Esophagus squamous epithelium (tissue), 5 donors: ENCODE measurements around the gene BDP1. TPM values are rescaled to one million over a fixed set of nuclear protein-coding genes. Genes with fewer than 3 reads are reported as not detected.
"Not testable (repeated sequence)": the region's sequence is repeated elsewhere in the genome, so short reads cannot be mapped to it uniquely, and the experiment has no call there.

Source experiments
- DNase-seq: peaks from one replicate; lab custom pipeline; 2025; lab: John Stamatoyannopoulos, UW
- H3K27ac ChIP-seq, 4 donors: fragments of 200-600 bp; sonication (generic); one replicate each; pipeline ENCODE4 v1.5.1; 2016 to 2019; ENCODE audit warnings: mild to moderate bottlenecking in 1 of 4
- H3K27me3 ChIP-seq, 4 donors: fragments of 200-600 bp; sonication (generic); 1 replicate in 3 of 4; 2 replicates in 1 of 4; pipeline versions ENCODE4 v1.5.1 to v1.6.0; 2017 to 2021; ENCODE audit warnings: antibody characterized with exemption in 1 of 4
- H3K36me3 ChIP-seq, 3 donors: fragments of 200-600 bp; sonication (generic); one replicate each; pipeline ENCODE4 v1.5.1; 2016 to 2019
- H3K4me1 ChIP-seq, 3 donors: fragments of 200-600 bp; sonication (generic); one replicate each; pipeline ENCODE4 v1.5.1; 2017 to 2019
- H3K4me3 ChIP-seq, 4 donors: fragments of 200-600 bp; sonication (generic); 1 replicate in 3 of 4; 2 replicates in 1 of 4; pipeline ENCODE4 v1.5.1; 2016 to 2019; ENCODE audit warnings: mild to moderate bottlenecking in 2 of 4, moderate library complexity in 1 of 4
- H3K9me3 ChIP-seq, 3 donors: fragments of 200-600 bp; sonication (generic); one replicate each; pipeline ENCODE4 v1.5.1; 2016 to 2019
- POLR2A ChIP-seq, 4 donors: fragments of 450-650 bp; IDR thresholded peaks; one replicate each; pipeline ENCODE4 v1.6.1; 2017; ENCODE audit warnings: antibody characterized with exemption in 4 of 4, mild to moderate bottlenecking in 4 of 4, moderate library complexity in 3 of 4
- WGBS, 2 donors: methylation state at CpG; one replicate each; pipeline ENCODE4 v1.1.5; 2018; 5-methylcytosine and 5-hydroxymethylcytosine counted together
- intact Hi-C: fragments of 100-400 bp; cut with DNase I; formaldehyde crosslinking; loops from one replicate; pipeline ENCODE4 v1.15.0; 2022
- total RNA-seq, 4 donors: library from RNA; depleted of rRNA; stranded (reverse); fragments of >200 nt; gene quantifications; one replicate each; pipeline ENCODE4 v1.1.0, GENCODE V29; 2016
- TF ChIP-seq, protein P1 (sequence below), 6 experiments: fragments of 450-650 bp in 4 of 6; fragments of 200-600 bp in 2 of 6; sonication (generic) in 2 of 6; IDR thresholded peaks; one replicate each; pipeline ENCODE4 v1.5.1; 2016 to 2019; ENCODE audit warnings: antibody characterized with exemption in 6 of 6, mild to moderate bottlenecking in 4 of 6, moderate library complexity in 4 of 6
- donor health status: DM: yes; HTN: yes; CAD: no.

The BDP1 gene
- total RNA-seq, 4 donors from 2014 or later, result 15.2 to 36.0 (median 20.6) TPM

DNA sequence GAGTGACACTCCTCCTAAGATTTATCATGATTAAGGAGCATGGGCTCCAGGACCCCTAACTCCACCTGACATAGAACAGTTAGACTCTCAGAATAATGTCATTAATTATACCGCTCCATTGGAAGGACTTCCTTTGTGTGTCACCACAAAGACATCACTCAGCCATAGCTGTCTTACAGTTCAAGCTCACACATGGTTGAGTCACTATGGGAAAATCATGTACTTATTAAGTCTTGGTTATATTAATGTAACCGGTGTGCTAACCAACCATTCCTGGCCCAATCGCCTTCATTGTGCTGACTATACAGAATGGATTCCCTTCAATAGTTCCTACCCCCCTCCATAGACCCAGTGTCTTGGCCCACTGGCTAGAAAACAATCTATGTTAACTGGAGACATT, 120.8 kb downstream of the BDP1 start:
- Histone ChIP-seq H3K9me3 (no peaks in the 10 kb centered on the region), H3K36me3 (peaks cover 0 to 20% (median 0%) of the 10 kb centered on the region in 3 donors), H3K27me3 (no peaks in the 10 kb centered on the region), H3K27ac (no peak overlapping the region), H3K4me1 (no peaks in the 10 kb centered on the region), H3K4me3 (no peak overlapping the region)
- TF ChIP-seq, protein P1, sequence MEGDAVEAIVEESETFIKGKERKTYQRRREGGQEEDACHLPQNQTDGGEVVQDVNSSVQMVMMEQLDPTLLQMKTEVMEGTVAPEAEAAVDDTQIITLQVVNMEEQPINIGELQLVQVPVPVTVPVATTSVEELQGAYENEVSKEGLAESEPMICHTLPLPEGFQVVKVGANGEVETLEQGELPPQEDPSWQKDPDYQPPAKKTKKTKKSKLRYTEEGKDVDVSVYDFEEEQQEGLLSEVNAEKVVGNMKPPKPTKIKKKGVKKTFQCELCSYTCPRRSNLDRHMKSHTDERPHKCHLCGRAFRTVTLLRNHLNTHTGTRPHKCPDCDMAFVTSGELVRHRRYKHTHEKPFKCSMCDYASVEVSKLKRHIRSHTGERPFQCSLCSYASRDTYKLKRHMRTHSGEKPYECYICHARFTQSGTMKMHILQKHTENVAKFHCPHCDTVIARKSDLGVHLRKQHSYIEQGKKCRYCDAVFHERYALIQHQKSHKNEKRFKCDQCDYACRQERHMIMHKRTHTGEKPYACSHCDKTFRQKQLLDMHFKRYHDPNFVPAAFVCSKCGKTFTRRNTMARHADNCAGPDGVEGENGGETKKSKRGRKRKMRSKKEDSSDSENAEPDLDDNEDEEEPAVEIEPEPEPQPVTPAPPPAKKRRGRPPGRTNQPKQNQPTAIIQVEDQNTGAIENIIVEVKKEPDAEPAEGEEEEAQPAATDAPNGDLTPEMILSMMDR (IDR thresholded peaks at IDR 0.05), result no peak
- no peak for TF ChIP-seq POLR2A (IDR thresholded peaks at IDR 0.05)
- intact Hi-C loops, result no loop called here
- DNase-seq, result no peak
- WGBS, 2 donors, result 94 to 98% methylated on average over 3 of the region's 3 CpGs

DNA sequence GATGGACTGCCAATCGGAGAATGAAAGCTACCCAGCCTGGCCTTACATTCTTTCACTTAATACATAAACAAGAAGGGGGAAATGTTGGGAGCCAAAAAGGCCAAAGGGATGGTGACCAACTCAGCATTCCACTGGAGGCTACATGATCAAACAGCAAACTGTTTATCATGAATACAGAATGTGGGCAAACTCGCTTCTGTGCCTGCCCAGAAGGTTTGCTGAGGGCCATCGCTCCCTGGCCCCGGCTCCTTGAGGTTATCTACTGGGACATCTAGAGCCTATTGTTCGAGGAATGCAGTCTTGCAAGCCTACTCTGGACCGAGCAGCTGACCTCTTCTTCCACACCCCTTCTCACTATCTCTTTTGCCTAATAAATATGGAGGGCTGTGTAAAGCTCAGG, 122.4 kb downstream of the BDP1 start:
- H3K9me3 ChIP-seq, H3K4me3 ChIP-seq, H3K27me3 ChIP-seq, DNase-seq, H3K4me1 ChIP-seq, H3K27ac ChIP-seq, intact Hi-C loops: not testable (repeated sequence)
- H3K36me3 ChIP-seq, result peaks cover 0 to 20% (median 0%) of the 10 kb centered on the region in 3 donors
- WGBS, 2 donors, result 74 to 97% methylated on average over 5 to 6 of the region's 6 CpGs

DNA sequence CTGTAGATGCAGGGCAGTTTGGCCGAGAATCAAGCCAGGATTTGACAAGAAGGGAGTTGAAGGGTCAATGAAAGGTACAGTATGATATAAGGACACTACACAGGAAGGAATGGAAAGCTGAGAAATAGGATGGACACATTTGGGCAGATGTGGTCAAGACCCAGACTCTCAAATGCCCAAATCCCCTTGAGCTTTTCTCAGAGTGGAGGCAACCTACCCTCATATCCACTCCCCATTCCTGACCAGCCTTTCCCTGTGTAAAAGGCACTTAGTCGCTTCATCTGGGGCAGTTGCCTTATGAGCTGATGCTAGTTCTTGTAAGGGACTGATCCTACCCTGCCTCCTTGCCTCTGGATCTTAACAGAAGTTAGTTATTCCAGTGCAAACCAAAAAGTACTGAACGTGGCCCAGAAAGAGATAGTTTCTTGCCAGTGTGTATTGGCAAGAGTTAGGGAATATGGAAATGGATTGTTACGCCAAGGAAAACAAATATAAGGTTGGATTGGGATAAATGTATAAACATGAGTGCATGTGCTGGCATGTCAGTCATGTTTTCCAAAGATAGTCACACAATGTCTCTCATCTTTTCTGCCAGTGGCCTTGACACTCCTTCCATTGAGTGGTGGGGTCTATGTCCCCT, 127.6 kb downstream of the BDP1 start:
- intact Hi-C loops, result no loop called here
- Histone ChIP-seq H3K4me1 (peaks cover 5 to 12% (median 6%) of the 10 kb centered on the region in 3 donors), H3K27me3 (no peaks in the 10 kb centered on the region), H3K9me3 (no peaks in the 10 kb centered on the region), H3K27ac (no peak overlapping the region), H3K36me3 (peaks cover 0 to 6% (median 0%) of the 10 kb centered on the region in 3 donors), H3K4me3 (no peak overlapping the region)
- TF ChIP-seq, protein P1 (IDR thresholded peaks at IDR 0.05), result no peak
- TF ChIP-seq POLR2A (IDR thresholded peaks at IDR 0.05), result no peak
- no peak for DNase-seq
- 71 to 74% methylated on average over 4 of the region's 4 CpGs for WGBS, 2 donors

DNA sequence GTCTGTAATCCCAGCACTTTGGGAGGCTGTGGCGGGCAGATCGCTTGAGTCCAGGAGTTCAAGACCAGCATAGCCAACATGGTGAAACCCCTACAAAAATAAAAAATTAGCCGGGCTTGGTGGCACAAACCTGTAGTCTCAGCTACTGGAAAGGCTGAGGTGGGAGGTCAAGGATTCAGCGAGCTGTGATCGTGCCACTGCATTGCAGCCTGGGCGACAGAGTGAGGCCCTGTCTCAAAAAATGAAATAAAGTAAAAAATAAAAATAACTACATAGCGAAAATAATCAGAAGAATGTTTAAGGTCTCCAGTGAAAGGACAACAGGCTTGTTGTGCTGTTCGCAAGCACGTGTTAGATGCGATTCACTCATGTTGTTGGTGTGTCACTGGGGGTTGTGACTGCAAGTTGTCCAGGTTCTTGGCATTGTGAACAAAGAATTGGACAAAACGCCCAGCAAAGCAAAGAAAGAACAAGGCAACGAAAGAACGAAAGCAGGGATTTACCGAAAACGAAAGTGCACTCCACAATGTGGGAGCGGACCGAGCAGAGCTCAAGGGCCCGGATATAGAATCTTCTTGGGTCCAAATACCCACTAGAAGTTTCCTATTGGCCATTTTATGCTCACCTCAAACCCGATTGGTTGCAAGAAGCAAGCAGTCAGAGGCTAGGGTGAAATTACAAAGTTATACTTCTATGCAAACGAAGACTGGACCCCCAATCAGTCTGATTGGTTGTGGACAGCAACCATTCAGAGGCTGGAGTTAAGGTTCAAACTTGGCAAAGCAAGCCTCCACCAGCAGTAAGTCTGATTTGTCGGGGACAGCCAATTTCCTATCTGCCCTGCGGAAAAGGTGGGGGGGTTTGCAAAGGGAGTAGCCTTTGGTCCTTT, 130.8 kb downstream of the BDP1 start:
- H3K4me1 ChIP-seq, result peaks cover 5 to 34% (median 14%) of the 10 kb centered on the region in 3 donors
- no peak for DNase-seq
- peak overlapping the region; percentile 83 to 93 (median 89) for H3K27ac ChIP-seq
- 78 to 79% methylated on average over 22 of the region's 22 CpGs for WGBS, 2 donors
- peak overlapping the region; percentile 71 to 82 (median 76) for H3K4me3 ChIP-seq
- no peaks in the 10 kb centered on the region for H3K36me3 ChIP-seq
- intact Hi-C loops, result no loop called here
- no peaks in the 10 kb centered on the region for H3K9me3 ChIP-seq
- H3K27me3 ChIP-seq, result no peaks in the 10 kb centered on the region
- TF ChIP-seq, protein P1 (IDR thresholded peaks at IDR 0.05), result no peak
- TF ChIP-seq POLR2A (IDR thresholded peaks at IDR 0.05), result no peak

DNA sequence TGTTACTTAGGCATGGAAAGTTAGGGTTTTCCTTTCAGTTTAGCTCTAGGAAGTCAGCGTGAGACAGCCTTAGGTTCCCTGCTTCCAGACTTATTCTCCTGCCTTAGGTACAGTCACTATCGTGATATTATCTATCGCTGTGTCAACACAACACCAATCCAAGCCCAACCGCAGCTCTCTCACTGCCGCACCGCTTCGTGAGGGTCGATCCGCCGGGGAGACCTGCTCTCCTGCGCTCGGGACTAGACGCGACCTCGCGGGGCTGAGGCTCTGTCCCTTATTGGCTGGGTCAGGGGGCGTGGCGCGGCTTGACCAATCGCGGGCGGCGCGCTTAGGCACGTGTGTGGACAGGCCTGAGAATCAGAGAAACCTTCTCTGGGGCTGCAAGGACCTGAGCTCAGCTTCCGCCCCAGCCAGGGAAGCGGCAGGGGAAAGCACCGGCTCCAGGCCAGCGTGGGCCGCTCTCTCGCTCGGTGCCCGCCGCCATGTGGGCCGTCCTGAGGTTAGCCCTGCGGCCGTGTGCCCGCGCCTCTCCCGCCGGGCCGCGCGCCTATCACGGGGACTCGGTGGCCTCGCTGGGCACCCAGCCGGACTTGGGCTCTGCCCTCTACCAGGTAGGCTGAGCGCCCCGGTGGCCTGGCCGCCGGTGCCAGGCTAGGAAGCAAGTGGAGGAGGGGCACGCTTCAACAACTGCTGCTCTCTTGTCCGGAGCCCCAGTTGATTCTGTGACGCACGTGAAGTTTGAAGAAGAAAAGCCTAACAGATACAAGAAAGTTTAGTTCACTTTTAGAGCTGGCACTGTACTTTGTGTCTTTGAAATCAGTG, 131.7 kb downstream of the BDP1 start, which contains the start of gene MCCC2:
MCCC2 (plus strand) TSS at position 400 of the 825 bp plus-strand sequence; CDS start at position 486, 86 bp downstream.
- Histone ChIP-seq H3K27ac (peak within 1 kb of the TSS; percentile 83 to 93 (median 89)), H3K4me3 (peak within 1 kb of the TSS; percentile 71 to 82 (median 76)), H3K36me3 (no peaks in the 10 kb centered on the region), H3K27me3 (no peaks in the 10 kb centered on the region), H3K9me3 (no peaks in the 10 kb centered on the region), H3K4me1 (peaks cover 5 to 34% (median 14%) of the 10 kb centered on the region in 3 donors)
- intact Hi-C loops, result no loop called here
- 0% methylated on average over 1 to 5 of the region's 56 CpGs for WGBS, 2 donors
- peak; percentile 82 for DNase-seq
- peak in 3 of 4 donors; percentile 42 to 76 (median 58) for TF ChIP-seq POLR2A (IDR thresholded peaks at IDR 0.05)
- TF ChIP-seq, protein P1 (IDR thresholded peaks at IDR 0.05), result peak in 1 of 6 experiments; percentile 4
